Activated CD4-positive, alpha-beta T cell treated with anti-CD3 and anti-CD28 coated beads, Interleukin-2, Interleukin-4, amounts not matched to agents 100 ng/mL and 50 ng/mL, durations not matched to agents 16 hours and 8 hours (primary cell): ENCODE measurements around the gene TPRG1L.

Source experiments
- DNase-seq: peaks from one replicate; pipeline ENCODE4 v3.0.0-alpha.2; 2020; ENCODE audit warnings: low spot score

The TPRG1L gene

DNA sequence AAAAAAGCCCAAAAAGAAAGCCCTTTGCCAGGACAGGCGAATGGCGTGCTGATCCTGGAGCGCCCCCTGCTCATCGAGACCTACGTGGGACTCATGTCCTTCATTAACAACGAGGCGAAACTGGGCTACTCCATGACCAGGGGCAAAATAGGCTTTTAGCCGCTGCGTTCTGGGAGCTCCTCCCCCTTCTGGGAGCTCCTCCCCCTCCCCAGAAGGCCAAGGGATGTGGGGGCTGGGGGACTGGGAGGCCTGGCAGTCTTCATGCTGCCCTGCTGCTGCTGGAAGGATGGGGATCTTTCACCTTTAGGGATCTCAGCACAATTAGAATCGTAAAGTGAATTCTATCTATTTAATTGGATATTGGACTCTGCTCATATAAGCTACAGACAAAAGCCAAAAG, 3.6 kb downstream of the TPRG1L start:
- DNase-seq = no peak

DNA sequence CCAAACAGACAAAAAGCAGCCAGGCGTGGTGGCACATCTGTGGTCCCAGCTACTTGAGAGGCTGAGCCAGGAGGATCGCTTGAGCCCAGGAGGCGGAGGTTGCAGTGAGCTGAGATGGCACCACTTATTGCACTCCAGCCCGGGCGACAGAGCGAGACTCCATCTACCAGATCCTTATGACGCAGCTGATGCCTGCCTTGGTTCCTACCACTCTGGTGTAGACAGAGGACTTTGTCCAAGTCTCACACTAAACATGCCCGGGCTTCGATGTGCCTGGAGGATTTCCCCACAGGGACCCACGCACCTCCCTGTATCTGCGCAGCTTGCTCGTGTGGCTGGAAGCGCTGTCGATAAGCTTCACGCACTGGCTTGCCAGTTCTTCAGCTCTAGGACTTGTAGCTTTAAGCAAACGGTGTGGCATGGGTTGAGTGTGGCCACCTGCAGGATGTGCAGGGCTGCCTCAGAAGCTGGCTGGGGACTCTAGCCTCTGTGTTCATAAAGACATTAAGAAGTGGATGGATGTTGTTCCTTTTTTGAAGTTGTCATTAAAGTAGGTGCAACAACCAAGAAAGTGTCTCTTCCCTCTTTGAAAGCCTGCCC, 4.8 kb downstream of the TPRG1L start:
- DNase-seq = no peak

- no peak for DNase-seq
These were observed 5.4 kb downstream of the TPRG1L start for GRCh38 chr1:3630161-3630611.

DNA sequence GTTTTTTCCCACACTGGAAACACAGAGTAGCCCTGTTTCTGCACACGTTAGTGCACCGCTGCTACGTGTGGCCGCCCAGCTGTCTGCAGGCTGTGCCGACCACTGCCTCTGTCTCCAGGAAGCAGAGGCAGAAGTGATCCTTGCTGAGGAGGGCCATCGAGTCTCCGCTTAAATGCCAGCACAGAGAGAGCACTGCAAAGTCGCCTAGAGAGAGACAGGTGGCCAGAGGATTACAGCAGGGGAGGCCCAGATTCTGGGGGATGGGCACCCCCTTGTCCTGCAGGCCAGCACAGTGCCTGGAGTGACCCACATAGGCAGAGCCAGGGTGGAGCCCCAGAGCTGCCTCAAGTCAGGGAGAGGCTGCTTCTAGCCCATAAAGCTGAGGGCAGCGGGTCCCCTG, 6.1 kb downstream of the TPRG1L start:
- DNase-seq = no peak

DNA sequence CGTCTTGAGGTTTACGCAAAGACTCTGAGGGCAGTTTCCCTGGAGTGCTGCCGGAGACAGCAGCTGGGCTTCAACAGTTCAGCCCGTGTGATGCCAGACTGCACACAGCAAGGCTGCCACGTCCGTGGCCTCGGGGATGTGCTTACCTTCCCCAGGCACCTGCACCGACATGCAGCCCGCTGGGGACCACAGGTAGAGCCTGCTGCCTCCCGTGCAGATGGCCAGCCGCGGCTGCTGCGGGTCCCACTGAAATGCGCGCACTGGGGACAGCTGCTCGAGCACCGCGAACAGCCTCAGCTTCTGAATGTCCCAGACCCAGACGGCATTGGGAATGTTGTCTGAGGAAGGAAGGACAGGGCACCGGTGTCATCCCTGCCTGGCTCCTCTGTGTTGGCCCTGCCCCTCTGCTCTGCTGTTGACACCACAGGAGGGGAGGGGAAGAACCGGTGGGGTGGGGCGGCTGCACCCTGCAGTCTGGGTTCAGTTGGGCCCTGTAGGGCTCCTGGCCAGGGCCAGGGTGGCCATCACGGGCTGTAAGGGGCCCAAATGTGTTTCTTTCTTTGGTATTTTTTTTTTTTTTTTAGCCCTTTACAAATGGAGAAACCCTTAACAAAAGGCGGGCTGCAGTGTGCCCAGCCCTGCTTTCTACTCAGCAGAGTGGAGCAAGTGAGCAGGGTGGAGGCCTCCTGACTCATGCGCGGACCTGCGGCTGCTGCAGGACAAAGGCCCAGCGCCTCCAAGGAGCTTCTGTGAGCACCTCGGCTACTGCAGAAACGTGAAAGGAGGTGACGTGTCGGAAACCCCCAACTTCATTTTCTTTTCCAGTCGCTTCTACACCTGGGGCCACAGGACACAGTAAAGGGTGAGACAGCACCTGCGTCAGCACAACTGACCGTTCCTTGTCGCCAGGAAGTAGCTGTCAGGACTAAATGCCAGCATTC, 6.8 kb downstream of the TPRG1L start:
- no peak for DNase-seq

DNA sequence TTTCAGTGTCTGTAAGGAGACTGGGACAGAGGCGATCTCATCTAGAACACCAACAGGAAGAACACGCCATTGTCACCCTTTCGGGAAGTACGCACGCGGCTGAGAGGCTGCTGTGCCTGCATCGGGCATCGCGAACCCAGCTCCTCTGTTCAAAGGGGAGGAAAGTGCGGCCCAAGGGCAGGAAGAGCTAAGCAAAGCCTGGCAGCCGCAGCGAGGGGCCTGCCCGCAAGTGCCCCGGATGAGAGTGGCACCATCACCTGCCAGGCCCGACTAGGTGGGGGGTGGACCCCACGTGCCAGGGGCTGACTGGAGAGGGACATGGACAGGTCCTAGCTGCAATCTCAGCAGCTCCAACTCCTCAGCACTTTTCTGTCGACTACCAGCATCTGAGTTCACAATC, 7.5 kb downstream of the TPRG1L start:
- DNase-seq = no peak

DNA sequence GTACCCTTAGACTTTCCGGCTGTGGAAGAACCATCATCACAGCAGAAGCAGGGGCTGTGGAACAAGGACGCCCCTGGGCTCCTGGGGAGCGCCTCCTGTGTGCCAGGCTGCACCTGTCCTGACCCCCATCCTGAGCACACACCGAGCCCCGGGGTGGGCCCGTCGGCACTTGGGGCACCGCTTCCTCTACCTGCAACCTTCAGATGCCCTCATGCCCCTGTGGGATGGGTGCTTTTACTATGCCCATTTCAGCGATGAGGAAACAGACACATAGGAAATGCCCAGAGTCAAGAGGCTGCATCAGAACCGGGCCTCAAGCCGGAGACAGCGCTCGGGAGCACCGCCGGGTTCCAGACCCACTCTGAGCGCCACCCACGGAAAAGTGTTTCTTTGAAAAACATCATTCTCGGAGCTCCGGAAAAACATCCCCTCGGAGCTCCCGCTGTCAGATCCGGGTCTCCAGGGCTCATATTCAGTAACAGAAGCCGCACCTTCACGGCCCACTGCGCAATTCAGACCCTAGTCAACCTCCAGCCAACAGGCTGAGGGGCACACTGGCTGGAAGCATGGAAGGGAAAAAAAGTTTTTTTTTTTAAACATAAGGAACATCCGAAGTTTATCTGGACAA, 8.0 kb downstream of the TPRG1L start:
- DNase-seq = no peak

DNA sequence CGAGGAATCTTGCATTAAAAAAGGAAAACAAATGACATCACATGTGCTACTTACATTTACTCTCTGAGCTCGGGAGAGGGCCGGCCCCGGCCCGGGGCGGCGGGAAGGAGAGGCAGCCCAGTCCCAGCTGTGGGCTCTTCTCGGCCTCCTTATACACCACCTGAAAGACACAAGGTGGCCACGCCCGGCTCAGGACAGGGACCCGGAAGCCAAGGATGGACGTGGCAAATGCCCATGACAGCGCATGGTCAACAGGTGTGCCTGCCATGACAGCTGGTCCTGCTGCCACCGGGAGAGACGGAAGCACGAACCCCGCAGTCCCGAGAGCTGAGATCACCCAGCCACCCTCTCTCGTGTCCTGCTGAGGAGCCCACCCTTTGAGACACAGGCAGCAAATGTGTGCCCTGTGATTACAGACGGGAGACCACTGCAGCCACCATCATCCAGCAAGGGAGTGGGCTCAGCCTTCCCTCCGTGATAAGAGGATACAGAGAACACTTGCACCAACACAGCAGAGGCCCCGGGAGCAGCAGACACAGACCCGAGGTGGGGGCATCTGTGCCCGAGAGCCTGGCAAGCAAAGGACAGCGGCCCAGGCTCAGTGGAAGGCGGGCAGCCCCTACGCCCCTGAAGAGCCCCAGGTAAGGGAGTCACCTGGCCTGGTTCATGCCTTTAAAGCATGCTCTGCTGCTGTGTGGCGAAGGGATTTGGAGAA, 8.7 kb downstream of the TPRG1L start:
- DNase-seq = no peak

- DNase-seq = no peak
These were observed 9.4 kb downstream of the TPRG1L start for GRCh38 chr1:3634059-3634800.

GRCh38 chr1:3636080-3636479, 11.3 kb downstream of the TPRG1L start:
- no peak for DNase-seq

- DNase-seq = no peak
These were observed 11.7 kb downstream of the TPRG1L start for GRCh38 chr1:3636531-3636930.

DNA sequence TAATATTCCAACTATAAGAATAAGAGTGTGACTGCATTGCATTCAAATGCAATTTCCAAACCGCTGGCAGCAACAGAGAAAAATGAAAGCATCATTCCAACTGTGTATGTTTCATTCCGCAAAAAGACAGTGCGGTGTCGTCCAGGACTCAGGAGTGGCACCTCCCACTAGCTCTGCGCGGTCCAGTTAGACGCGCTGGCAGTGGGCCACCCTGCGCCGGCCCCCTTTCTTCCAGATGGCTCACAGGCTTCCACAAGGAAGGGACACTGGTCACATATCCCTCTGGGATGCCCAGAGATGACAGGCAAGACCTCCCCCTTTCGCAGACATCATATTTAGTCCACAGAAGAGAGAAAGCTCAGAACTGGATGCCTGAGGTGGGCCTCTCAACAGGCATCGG, 13.2 kb downstream of the TPRG1L start:
- DNase-seq = no peak

- no peak for DNase-seq
These were observed 13.9 kb downstream of the TPRG1L start for GRCh38 chr1:3638676-3639075.

GRCh38 chr1:3639397-3639911, 14.6 kb downstream of the TPRG1L start:
- no peak for DNase-seq

DNA sequence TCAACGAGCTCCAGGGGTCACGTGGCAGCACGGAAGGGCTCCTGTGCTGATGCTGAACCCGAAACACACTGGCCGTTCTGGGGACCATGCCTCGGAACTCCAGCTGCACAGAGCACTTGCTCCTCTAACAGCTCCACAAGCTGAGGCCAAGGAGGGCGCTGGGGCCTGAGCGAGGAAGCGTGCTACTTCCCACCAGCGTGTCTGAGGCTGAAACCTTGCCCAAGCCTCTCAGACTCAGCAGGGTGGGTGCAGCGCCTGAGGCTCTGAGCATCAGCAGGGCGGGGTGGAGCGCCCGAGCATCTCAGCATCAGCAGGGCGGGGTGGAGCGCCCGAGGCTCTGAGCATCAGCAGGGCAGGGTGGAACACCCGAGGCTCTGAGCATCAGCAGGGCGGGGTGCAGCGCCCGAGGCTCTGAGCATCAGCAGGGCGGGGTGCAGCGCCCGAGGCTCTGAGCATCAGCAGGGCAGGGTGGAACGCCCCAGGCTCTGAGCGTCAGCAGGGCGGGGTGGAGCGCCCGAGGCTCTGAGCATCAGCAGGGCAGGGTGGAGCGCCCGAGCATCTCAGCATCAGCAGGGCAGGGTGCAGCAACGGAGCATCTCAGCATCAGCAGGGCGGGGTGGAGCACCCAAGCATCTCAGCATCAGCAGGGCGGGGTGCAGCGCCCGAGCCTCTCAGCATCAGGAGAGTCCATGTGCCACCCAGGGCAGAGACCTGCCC, 15.5 kb downstream of the TPRG1L start:
- no peak for DNase-seq

DNA sequence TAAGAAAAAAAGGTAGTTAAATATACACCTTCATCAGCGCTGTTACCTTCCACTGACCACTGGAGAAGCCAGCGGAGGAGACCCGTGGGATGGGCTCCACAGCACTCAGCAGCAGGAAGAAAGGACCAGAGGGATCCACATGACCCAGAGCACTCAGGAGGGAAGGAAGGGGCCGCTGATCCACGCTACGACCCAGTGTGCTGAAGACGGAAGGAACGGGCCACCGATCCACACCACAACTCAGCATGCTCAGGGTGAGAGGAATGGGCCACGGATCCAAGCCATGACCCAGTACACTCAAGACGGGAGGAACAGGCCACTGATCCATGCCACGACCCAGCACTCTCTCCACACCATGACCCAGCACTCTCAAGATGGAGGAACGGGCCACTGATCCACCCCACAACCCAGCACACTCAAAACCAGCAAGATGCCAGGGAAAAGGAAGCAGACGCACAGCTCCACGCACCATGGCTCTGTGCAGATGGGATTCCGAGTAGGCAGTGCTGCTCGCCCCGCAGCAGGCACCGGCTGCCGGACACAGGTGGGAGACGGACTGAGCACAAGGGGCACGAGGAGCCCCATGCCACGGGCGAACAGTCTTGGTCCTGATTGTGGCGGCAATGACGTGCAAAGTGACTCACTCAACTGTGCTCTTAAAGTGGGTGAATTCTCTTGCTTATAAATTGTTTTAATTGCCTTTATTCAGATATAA, 16.4 kb downstream of the TPRG1L start:
- DNase-seq = no peak

DNA sequence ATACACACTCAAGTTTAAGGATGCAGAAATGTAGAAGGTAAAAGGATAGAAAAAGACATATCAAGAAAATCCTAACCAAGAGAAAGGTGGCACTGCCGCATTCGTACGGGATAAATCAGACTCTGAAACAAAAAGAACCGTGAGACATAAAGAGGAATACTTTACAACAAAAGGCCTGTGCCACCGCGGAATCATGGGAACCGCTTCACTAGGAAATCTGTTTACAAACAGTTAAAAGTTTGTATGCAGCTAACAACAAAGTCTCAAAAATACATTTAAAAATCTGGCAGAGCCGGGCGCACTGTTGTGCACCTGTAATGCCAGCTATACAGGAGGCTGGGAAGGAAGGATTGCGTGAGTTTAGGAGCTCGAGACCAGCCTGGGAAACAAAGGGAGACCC, 17.0 kb downstream of the TPRG1L start:
- DNase-seq = no peak

DNA sequence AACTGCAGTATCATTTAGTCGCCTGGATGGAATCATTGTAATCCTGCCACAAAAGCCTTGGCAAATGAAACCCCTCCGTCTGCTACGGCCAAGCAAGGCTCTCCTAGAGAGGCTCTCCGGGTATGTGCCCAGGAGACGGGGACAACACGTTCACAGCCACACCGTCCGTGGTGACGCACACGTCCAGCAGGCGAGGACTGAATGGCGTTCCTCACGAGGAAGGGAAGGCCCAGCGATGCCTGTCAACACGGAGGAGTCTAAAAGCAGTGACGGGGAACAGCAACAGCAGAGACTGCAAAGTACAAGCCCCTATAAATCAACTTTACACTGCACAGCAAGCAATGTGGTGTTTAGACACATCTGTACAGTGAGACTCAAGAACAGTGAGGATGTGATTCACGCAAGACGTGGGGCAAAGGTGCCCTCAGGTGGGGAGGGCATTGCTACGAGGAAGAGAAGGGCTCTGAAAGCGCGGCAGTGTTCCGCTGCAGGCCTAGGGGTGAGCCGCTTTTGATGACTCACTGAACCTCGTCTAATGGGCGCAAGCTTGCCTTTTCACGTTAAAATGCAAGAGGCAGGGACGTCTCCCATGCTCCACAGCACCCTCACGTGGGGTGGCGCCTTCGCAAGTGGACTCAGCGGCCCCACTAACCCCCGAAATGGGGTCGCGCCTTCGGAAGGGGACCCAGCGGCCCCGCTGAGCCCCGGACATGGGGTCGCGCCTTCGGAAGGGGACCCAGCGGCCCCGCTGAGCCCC, 18.3 kb downstream of the TPRG1L start:
- no peak for DNase-seq

DNA sequence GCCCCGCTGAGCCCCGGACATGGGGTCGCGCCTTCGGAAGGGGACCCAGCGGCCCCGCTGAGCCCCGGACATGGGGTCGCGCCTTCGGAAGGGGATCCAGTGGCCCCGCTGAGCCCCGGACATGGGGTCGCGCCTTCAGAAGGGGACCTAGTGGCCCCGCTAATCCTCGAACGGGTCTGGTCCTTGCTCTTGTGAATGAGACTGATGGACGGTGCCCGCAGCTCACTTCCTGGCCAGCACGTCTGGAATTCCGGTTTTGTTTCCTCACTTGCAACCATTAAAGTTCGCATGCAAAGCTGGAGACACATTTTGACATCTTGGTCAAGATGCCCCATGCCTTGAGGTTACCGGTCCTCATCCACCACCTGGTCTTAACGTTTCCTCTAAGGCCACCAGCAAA, 19.5 kb downstream of the TPRG1L start:
- no peak for DNase-seq
